ENCODE measurements around the gene SCN1B. TPM values are rescaled to one million over a fixed set of nuclear protein-coding genes. Genes with fewer than 3 reads are reported as not detected.
"Not testable (repeated sequence)": the region's sequence is repeated elsewhere in the genome, so short reads cannot be mapped to it uniquely, and the experiment has no call there.

SCN1B gene
- total RNA-seq, 4 donors from 2014 or later: 12.8 to 26.7 (median 13.4) TPM

GRCh38 chr19:35004517-35005255 lies 25.6 kb upstream of the SCN1B start:
- TF ChIP-seq EP300 (IDR thresholded peaks at IDR 0.05): no peak
- TF ChIP-seq CTCF (IDR thresholded peaks at IDR 0.05): no peak
- TF ChIP-seq POLR2A (IDR thresholded peaks at IDR 0.05): no peak
- H3K9me3 ChIP-seq: no peaks in the 10 kb centered on the region
- H3K27ac ChIP-seq: no peak overlapping the region
- H3K4me1 ChIP-seq: peaks cover 0 to 60% (median 8%) of the 10 kb centered on the region in 4 donors
- WGBS, 2 donors: 83 to 87% methylated on average over 18 of the region's 18 CpGs
- no peaks in the 10 kb centered on the region for H3K27me3 ChIP-seq
- H3K36me3 ChIP-seq: peaks cover 0 to 36% (median 3%) of the 10 kb centered on the region in 3 donors
- no peak for DNase-seq (ENCODE audit: low spot score in 2 of 2)
- H3K4me3 ChIP-seq: no peak overlapping the region

GRCh38 chr19:35005256-35005977 lies 24.9 kb upstream of the SCN1B start:
- no peak for DNase-seq (ENCODE audit: low spot score in 2 of 2)
- 77 to 80% methylated on average over 11 of the region's 11 CpGs for WGBS, 2 donors
- H3K27ac ChIP-seq: no peak overlapping the region

GRCh38 chr19:35006007-35006341 lies 24.3 kb upstream of the SCN1B start:
- 93 to 96% methylated on average over 6 of the region's 6 CpGs for WGBS, 2 donors
- DNase-seq (ENCODE audit: low spot score in 2 of 2); H3K4me3 ChIP-seq; H3K27ac ChIP-seq; H3K27me3 ChIP-seq; H3K9me3 ChIP-seq: not testable (repeated sequence)
- Histone ChIP-seq H3K36me3 (peaks cover 0 to 48% (median 9%) of the 10 kb centered on the region in 3 donors), H3K4me1 (peaks cover 0 to 56% (median 7%) of the 10 kb centered on the region in 4 donors)

More at GRCh38 chr19:35005256-35005977, 24.9 kb upstream of the SCN1B start:
- no peak for TF ChIP-seq POLR2A (IDR thresholded peaks at IDR 0.05)
- TF ChIP-seq CTCF (IDR thresholded peaks at IDR 0.05): no peak
- no peak for TF ChIP-seq EP300 (IDR thresholded peaks at IDR 0.05)
- Histone ChIP-seq H3K36me3 (peaks cover 0 to 43% (median 9%) of the 10 kb centered on the region in 3 donors), H3K4me1 (peaks cover 0 to 57% (median 7%) of the 10 kb centered on the region in 4 donors), H3K27me3 (no peaks in the 10 kb centered on the region), H3K4me3 (no peak overlapping the region), H3K9me3 (no peaks in the 10 kb centered on the region)

- TF ChIP-seq POLR2A (IDR thresholded peaks at IDR 0.05) (no peak), CTCF (IDR thresholded peaks at IDR 0.05) (no peak)
- peaks cover 0 to 53% (median 9%) of the 10 kb centered on the region in 3 donors for H3K36me3 ChIP-seq
- H3K27ac ChIP-seq: peak overlapping the region in 2 of 4 donors; percentile 10
- H3K9me3 ChIP-seq: no peaks in the 10 kb centered on the region
- H3K4me3 ChIP-seq: no peak overlapping the region
- H3K4me1 ChIP-seq: peaks cover 0 to 51% (median 7%) of the 10 kb centered on the region in 4 donors
- no peak for DNase-seq (ENCODE audit: low spot score in 2 of 2)
- no peaks in the 10 kb centered on the region for H3K27me3 ChIP-seq
- WGBS, 2 donors: 73 to 76% methylated on average over 15 of the region's 15 CpGs
These were observed 23.8 kb upstream of the SCN1B start for GRCh38 chr19:35006342-35006998.

- no peak overlapping the region for H3K4me3 ChIP-seq
- H3K4me1 ChIP-seq: peaks cover 0 to 46% (median 6%) of the 10 kb centered on the region in 4 donors
- 94 to 95% methylated on average over 5 of the region's 5 CpGs for WGBS, 2 donors
- no peaks in the 10 kb centered on the region for H3K27me3 ChIP-seq
- DNase-seq (ENCODE audit: low spot score in 2 of 2): no peak
- TF ChIP-seq CTCF (IDR thresholded peaks at IDR 0.05): no peak
- no peak for TF ChIP-seq POLR2A (IDR thresholded peaks at IDR 0.05)
- TF ChIP-seq EP300 (IDR thresholded peaks at IDR 0.05): no peak
- H3K36me3 ChIP-seq: peaks cover 0 to 58% (median 10%) of the 10 kb centered on the region in 3 donors
- no peaks in the 10 kb centered on the region for H3K9me3 ChIP-seq
- H3K27ac ChIP-seq: peak overlapping the region in 2 of 4 donors; percentile 10
These were observed 23.3 kb upstream of the SCN1B start for GRCh38 chr19:35006999-35007365.

GRCh38 chr19:35007427-35007826 lies 22.8 kb upstream of the SCN1B start:
- DNase-seq (ENCODE audit: low spot score in 2 of 2): not testable (repeated sequence)
- WGBS, 2 donors: 96% methylated on average over 8 of the region's 8 CpGs
- peaks cover 0 to 45% (median 4%) of the 10 kb centered on the region in 4 donors for H3K4me1 ChIP-seq

More at GRCh38 chr19:35007427-35007826, 22.8 kb upstream of the SCN1B start:
- H3K4me3 ChIP-seq, H3K27me3 ChIP-seq, H3K27ac ChIP-seq, H3K9me3 ChIP-seq: not testable (repeated sequence)
- peaks cover 0 to 58% (median 12%) of the 10 kb centered on the region in 3 donors for H3K36me3 ChIP-seq

Measured in tibial nerve (tissue), 4 donors.